PC-9 (cell line): Measurements from ENCODE around the gene TNFSF18. TPM values are rescaled to one million over a fixed set of nuclear protein-coding genes. Genes with fewer than 3 reads are reported as not detected.

Experiments used
- BruUV-seq: library from RNA; stranded (reverse); fragments of 400-500 nt; replicated peaks from 2 replicates; lab custom pipeline; 2021; lab: Mats Ljungman, UMichigan
- CTCF ChIA-PET: fragments of 300-600 bp; sonication (Branson Sonifier 250); formaldehyde crosslinking; loops from one replicate; lab custom pipeline; 2022; ENCODE audit warnings: antibody characterized with exemption; lab: Charles Lee
- POLR2A ChIA-PET: fragments of 300-600 bp; sonication (Branson Sonifier 250); formaldehyde crosslinking; loops from one replicate; lab custom pipeline; 2022; ENCODE audit warnings: antibody characterized with exemption; ENCODE audit not compliant: unreplicated experiment; lab: Charles Lee
- DNase-seq, 2 experiments: peaks; one replicate each; pipeline versions ENCODE4 v3.0.0 to v3.0.0-alpha.2; 2015 to 2022; ENCODE audit warnings: mixed read lengths in 1 of 2
- H2AFZ ChIP-seq: fragments of 200-600 bp; sonication (generic); 2 replicates; pipeline ENCODE4 v1.8.1; 2017; ENCODE audit warnings: antibody characterized with exemption
- H3F3A ChIP-seq: fragments of 200-600 bp; sonication (generic); 2 replicates; pipeline ENCODE4 v1.8.1; 2017; ENCODE audit warnings: antibody characterized with exemption, mild to moderate bottlenecking, low read depth; ENCODE audit not compliant: insufficient read depth
- H3K27ac ChIP-seq: fragments of 200-600 bp; sonication (generic); 2 replicates; pipeline ENCODE4 v1.6.1; 2016; ENCODE audit warnings: mixed run types
- H3K27me3 ChIP-seq: fragments of 200-600 bp; sonication (generic); 2 replicates; pipeline ENCODE4 v1.6.1; 2016; ENCODE audit warnings: low read depth, mixed run types; ENCODE audit not compliant: insufficient read depth
- H3K36me3 ChIP-seq: fragments of 200-600 bp; sonication (generic); 2 replicates; pipeline ENCODE4 v1.6.1; 2016; ENCODE audit warnings: low read depth, mixed run types
- H3K4me1 ChIP-seq: fragments of 200-600 bp; sonication (generic); replicated peaks from 2 replicates; pipeline ENCODE4 v1.6.1; 2016; ENCODE audit warnings: mixed run types; ENCODE audit not compliant: insufficient read depth
- H3K4me2 ChIP-seq: fragments of 200-600 bp; sonication (generic); 2 replicates; pipeline ENCODE4 v1.6.1; 2017; ENCODE audit warnings: mixed run types
- H3K4me3 ChIP-seq: fragments of 200-600 bp; sonication (generic); 2 replicates; pipeline ENCODE4 v1.6.1; 2016; ENCODE audit warnings: mixed run types
- H3K79me2 ChIP-seq: fragments of 200-600 bp; sonication (generic); 2 replicates; pipeline ENCODE4 v1.6.1; 2017; ENCODE audit warnings: low read depth, mixed run types
- H3K9me2 ChIP-seq: fragments of 200-600 bp; sonication (generic); 2 replicates; pipeline ENCODE4 v1.8.1; 2017; ENCODE audit warnings: mild to moderate bottlenecking; ENCODE audit not compliant: insufficient read depth
- H3K9me3 ChIP-seq: fragments of 200-600 bp; sonication (generic); 2 replicates; pipeline ENCODE4 v1.8.1; 2016; ENCODE audit warnings: low read depth; ENCODE audit not compliant: insufficient read depth
- H4K20me1 ChIP-seq: fragments of 200-600 bp; sonication (generic); 2 replicates; pipeline ENCODE4 v1.8.1; 2017; ENCODE audit not compliant: insufficient read depth
- EZH2 ChIP-seq: fragments of 200-600 bp; sonication (generic); IDR thresholded peaks from 2 replicates; pipeline ENCODE4 v1.8.0; 2017; ENCODE audit warnings: antibody characterized with exemption, low read depth
- intact Hi-C: fragments of 100-400 bp; cut with micrococcal nuclease; formaldehyde crosslinking; loops from one replicate; pipeline ENCODE4 v1.10.0; 2022; ENCODE audit not compliant: unreplicated experiment
- total RNA-seq: library from RNA; stranded (reverse); gene quantifications from 2 replicates; pipeline ENCODE4 v1.2.3, GENCODE V29; 2021
- TF ChIP-seq, protein P1 (sequence below): fragments of 200-600 bp; sonication (generic); conservative IDR thresholded peaks from 2 replicates; pipeline ENCODE4 v1.6.1; 2017; ENCODE audit warnings: mixed run types, antibody characterized with exemption, mild to moderate bottlenecking, moderate library complexity

TNFSF18 gene
- total RNA-seq, 1 experiment from 2014 or later, result 0.81 TPM

DNA sequence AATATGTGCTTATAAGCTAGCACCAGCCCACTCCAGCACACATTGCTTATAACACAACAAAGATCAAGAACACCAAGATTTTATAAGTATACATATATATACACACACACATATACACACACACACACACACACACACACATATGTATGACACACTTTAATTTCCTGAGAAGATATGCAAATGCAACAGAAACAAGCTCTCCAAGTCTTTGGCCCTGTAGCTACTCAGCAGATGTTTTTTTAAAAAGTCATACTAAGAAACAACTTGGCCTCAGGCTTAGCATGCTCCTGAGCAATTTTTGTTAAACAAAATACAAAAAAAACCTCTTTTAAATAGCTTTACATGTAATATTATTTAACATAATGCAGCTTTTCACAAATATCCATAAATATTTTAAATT lies 11.1 kb downstream of the TNFSF18 start:
- Histone ChIP-seq H3K4me2 (no peak overlapping the region), H3K27ac (no peak overlapping the region), H3K36me3 (no peaks in the 10 kb centered on the region), H3K4me1 (peaks cover 28% of the 10 kb centered on the region), H3K79me2 (no peaks in the 10 kb centered on the region), H2AFZ (no peak overlapping the region), H3K27me3 (no peaks in the 10 kb centered on the region), H4K20me1 (no peaks in the 10 kb centered on the region), H3K9me3 (peaks cover 6% of the 10 kb centered on the region; the same call in 1 of the 2 replicates), H3K9me2 (no peaks in the 10 kb centered on the region), H3F3A (peaks cover 25% of the 10 kb centered on the region), H3K4me3 (no peak overlapping the region)
- intact Hi-C loops, result no loop called here
- BruUV-seq, result no TSS peak
- ChIA-PET POLR2A (no interaction called here), CTCF (interaction anchor here (0.7 kb wide), 1 partner anchor 314 kb away, joined by 3 read pairs; no protein-coding TSS in a partner anchor)
- TF ChIP-seq, protein P1, sequence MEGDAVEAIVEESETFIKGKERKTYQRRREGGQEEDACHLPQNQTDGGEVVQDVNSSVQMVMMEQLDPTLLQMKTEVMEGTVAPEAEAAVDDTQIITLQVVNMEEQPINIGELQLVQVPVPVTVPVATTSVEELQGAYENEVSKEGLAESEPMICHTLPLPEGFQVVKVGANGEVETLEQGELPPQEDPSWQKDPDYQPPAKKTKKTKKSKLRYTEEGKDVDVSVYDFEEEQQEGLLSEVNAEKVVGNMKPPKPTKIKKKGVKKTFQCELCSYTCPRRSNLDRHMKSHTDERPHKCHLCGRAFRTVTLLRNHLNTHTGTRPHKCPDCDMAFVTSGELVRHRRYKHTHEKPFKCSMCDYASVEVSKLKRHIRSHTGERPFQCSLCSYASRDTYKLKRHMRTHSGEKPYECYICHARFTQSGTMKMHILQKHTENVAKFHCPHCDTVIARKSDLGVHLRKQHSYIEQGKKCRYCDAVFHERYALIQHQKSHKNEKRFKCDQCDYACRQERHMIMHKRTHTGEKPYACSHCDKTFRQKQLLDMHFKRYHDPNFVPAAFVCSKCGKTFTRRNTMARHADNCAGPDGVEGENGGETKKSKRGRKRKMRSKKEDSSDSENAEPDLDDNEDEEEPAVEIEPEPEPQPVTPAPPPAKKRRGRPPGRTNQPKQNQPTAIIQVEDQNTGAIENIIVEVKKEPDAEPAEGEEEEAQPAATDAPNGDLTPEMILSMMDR, result no peak
- TF ChIP-seq EZH2, result no peak
- DNase-seq, result no peak

DNA sequence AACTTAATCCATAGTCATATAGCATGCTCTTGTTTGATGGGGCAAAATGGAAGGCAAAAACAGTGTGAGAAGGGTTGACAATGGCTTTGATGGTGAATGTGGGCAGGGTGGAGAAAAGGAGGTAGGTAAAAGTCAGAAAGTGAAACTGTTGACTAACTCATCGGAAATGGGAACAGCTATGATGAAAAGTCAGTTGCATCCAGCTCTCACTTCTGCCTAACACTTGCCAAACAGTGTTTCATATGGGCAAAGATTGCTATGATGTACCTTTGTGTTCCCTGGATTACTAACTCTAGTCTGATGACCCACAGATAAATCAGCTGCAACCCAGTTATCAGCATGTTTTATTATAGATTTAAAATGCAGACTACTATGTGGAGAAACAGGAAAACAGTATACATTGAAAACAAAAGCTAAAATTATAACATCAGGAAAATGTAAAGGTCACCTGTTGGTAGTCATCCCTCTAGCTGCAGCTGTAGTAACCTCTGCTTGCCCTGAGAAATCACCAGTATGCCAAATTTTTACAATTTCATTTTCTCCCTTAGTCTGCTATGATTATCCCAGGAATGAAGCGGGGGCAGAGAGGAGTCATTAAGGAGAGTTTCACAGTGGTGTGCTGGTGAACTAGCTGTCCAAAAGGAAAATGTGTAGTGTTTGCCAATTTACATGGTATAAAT lies 11.7 kb downstream of the TNFSF18 start:
- CTCF ChIA-PET, result no interaction called here
- Histone ChIP-seq H3K9me3 (peaks cover 6% of the 10 kb centered on the region; the same call in 1 of the 2 replicates), H2AFZ (no peak overlapping the region), H3K27ac (no peak overlapping the region), H3K79me2 (no peaks in the 10 kb centered on the region), H3K4me1 (peaks cover 23% of the 10 kb centered on the region), H3K9me2 (no peaks in the 10 kb centered on the region), H3F3A (peaks cover 24% of the 10 kb centered on the region), H4K20me1 (no peaks in the 10 kb centered on the region), H3K36me3 (no peaks in the 10 kb centered on the region), H3K4me3 (no peak overlapping the region), H3K4me2 (no peak overlapping the region), H3K27me3 (no peaks in the 10 kb centered on the region)
- no TSS peak for BruUV-seq
- no peak for TF ChIP-seq EZH2
- TF ChIP-seq, protein P1, result no peak
- intact Hi-C loops, result no loop called here
- POLR2A ChIA-PET, result interaction anchor here (0.6 kb wide), 1 partner anchor 7 kb away, joined by 4 read pairs; no protein-coding TSS in a partner anchor
- DNase-seq, result no peak

DNA sequence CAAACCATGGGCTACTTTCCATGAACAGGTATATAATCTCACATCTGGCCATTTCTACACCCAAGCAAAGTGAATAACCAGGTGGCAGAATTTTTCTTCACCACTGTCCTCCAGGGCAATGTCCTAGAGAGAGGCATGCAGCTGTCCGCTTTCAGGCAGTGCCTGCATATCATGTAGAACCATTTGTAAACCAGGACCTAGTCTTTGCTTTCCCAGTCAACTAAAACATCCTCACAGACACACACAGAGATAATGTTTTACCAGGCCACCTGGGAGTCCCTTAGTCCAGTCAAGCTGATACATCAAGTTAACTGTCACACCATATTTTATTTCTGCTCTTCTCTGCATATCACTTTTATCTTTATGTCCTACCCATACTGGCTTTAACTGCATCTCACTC lies 26.2 kb downstream of the TNFSF18 start:
- H3K4me3 ChIP-seq, result no peak overlapping the region
- no peaks in the 10 kb centered on the region for H3K79me2 ChIP-seq
- H3F3A ChIP-seq, result no peaks in the 10 kb centered on the region
- H3K27me3 ChIP-seq, result no peaks in the 10 kb centered on the region
- H2AFZ ChIP-seq, result no peak overlapping the region
- DNase-seq, result no peak
- ChIA-PET POLR2A (no interaction called here), CTCF (no interaction called here)
- H3K4me1 ChIP-seq, result no peaks in the 10 kb centered on the region
- H3K27ac ChIP-seq, result no peak overlapping the region
- TF ChIP-seq, protein P1, result no peak
- no peaks in the 10 kb centered on the region for H3K36me3 ChIP-seq
- peaks cover 4% of the 10 kb centered on the region for H3K9me3 ChIP-seq
- intact Hi-C loops, result no loop called here
- no TSS peak for BruUV-seq
- no peak overlapping the region for H3K4me2 ChIP-seq
- no peaks in the 10 kb centered on the region for H4K20me1 ChIP-seq
- no peaks in the 10 kb centered on the region for H3K9me2 ChIP-seq
